CD4-positive, alpha-beta T cell treated with Interleukin-6 at 100 ng/mL for 8 hours (primary cell): ENCODE measurements around the gene AAMDC.

Experiments
- DNase-seq: peaks from one replicate; pipeline ENCODE4 v3.0.0-alpha.2; 2020; ENCODE audit warnings: mixed read lengths, low spot score

AAMDC gene

DNA sequence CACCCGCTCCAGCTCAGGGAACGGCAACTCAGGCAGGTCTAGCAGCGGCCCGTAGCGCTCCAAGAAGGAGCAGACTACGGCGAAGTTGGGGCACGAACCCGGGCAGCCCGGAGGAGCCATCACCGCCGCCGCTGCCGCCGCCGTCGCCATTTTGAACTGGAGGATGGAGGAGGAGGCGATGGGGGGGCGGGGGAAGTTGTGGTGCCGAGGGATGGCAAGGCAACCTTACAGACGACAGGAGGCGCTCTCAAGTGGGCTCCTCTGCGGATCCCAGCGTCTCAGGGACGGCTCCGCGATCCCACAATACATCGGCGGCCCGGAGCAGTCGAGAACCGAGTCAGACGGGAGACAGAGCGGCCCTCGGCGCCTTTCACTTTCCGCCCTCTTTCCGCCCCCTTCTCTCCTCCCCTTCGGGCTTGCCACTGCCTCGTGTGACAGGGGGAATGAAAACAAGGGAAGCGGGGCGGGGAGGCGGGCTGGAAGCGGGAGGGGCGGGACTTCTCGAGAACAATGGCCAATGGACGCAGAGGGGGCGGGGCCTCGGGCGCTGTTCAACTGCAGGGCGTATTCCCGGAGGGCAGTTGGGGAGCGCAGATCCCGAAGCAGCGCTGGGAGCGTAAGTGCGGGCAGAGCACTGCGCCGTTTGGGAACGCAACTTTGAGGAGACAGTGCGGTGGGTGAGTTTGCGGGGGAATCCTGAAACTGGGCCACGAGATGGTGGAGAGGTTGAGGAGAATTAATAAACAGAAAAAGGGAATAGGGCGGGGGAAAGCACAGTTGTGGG lies at the start of gene AAMDC, which contains the start of gene RSF1:
Gene AAMDC, plus strand, starts transcription at position 580 of the 784 bp plus-strand sequence. CDS start 21,353 bp downstream, outside the sequence.
Gene RSF1, minus strand, starts transcription at position 158 of the 784 bp plus-strand sequence. Its CDS starts 8 bp downstream, at position 150.
- peak; percentile 98 for DNase-seq

- no peak for DNase-seq
Measured at GRCh38 chr11:77775936-77776335, 45.0 kb upstream of the AAMDC start.

- DNase-seq, result no peak
Measured at GRCh38 chr11:77776455-77776854, 44.5 kb upstream of the AAMDC start.

- DNase-seq, result no peak
Measured at GRCh38 chr11:77778118-77778517, 42.8 kb upstream of the AAMDC start.

DNA sequence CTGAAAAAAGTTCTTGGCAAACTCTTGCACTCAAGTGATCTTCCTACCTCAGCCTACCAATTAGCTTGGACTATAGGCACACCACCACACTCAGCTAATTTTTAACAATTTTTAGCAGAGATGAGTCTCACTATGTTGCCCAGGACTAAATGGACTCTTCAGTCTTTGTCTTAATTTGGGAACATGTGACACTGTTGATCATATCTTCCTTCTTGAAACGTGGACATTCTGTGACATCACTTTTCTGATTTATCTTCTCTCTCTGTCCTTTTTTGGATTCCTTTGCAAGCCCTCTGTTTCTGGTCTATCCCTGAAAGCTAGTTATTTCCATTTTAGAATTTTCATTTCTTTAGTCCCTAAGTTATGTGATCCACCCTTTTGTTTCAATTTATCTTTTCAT lies 42.4 kb upstream of the AAMDC start:
- no peak for DNase-seq

GRCh38 chr11:77779935-77780334 lies 41.0 kb upstream of the AAMDC start:
- no peak for DNase-seq

- no peak for DNase-seq
Measured at GRCh38 chr11:77783025-77783424, 37.9 kb upstream of the AAMDC start.

GRCh38 chr11:77784572-77784971 lies 36.4 kb upstream of the AAMDC start:
- no peak for DNase-seq

GRCh38 chr11:77789061-77789730 lies 31.7 kb upstream of the AAMDC start:
- DNase-seq, result no peak

GRCh38 chr11:77789731-77790476 lies 31.0 kb upstream of the AAMDC start:
- no peak for DNase-seq

DNA sequence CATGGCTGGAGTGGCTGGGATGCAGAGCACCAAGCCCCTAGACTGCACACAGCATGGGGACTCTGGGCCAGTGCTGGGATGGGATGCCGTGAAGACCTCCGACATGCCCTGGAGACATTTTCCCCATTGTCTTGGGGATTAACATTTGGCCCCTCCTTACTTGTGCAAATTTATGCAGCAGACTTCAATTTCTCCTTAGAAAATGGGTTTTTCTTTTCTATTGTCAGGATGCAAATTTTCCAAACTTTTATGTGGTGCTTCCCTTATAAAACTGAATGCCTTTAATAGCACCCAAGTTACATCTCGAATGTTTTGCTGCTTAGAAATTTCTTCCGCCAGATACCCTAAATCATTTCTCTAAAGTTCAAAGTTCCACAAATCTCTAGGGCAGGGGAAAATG lies 29.6 kb upstream of the AAMDC start:
- DNase-seq, result no peak

- no peak for DNase-seq
Measured at GRCh38 chr11:77793972-77794371, 27.0 kb upstream of the AAMDC start.

- no peak for DNase-seq
Measured at GRCh38 chr11:77799338-77799737, 21.6 kb upstream of the AAMDC start.

DNA sequence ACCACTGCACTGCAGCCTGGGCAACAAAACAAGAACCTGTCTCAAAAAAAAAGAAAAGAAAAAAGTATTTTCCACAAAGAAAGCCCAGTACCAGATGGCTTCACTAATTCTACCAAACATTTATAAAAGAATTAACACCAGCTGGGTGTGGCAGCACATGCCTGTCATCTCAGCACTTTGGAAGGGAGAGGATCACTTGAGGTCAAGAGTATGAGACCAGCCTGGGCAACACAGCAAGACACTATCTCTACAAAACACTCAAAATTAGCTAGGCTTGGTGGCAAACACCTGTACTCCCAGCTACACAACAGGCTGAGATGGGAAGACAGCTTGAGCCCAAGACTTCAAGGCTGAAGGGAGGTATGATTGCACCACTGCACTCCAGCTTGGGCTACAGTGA lies 20.5 kb upstream of the AAMDC start:
- DNase-seq, result no peak

DNA sequence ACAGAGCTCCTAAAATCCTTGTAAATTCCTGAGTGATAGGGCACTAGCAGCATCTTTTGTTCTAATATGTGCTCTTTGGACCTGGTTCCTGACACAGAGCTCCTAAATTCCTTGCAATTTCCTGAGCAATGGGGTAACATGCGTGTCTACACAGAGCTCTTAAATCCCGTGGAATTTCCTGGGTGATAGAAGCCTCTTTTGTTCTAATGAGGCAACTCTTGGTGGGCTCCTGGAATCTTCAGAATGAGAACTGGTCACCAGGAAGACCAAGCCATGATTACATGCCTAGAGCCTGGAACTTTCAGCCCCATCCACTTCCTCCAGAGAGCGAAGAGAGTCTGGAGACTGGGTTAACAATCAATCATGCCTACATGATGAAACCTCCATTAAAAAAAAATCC lies 19.5 kb upstream of the AAMDC start:
- DNase-seq, result no peak

DNA sequence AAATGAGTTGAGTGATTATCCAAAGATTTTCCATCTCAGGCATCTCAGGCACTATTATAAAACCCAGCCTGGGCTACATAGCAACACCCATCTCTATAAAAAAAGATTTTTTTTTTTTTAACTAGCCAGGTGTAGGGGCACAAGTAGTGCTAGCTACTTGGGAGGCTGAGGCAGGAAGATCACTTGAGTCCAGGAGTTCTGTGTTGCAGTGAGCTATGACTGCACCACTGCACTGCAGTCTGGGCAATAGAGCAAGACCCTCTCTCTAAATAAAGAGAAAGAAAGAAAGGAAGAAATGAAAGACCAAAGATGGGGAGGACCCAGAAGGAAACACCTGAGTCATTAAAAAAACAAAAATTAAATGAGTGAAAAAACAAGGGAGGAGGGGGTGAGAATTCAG lies 14.5 kb upstream of the AAMDC start:
- DNase-seq, result no peak

DNA sequence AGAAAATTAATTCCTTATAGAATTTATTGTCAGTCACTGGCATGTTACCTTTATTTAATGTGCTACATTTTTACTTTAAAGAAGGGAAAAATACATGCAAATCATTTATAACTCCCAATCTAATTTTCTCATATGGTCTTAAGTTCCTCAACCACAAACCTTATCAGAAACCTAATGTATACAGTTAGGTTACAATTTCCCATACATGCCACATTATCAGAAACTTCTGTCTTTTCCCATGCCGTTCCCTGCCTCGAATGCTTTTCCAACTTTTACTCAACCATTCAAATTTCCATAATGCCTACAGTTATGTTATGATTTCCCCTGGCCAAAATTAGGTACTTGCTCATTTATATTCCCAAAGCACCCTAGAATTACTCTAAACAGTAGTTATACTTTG lies 14.0 kb upstream of the AAMDC start:
- no peak for DNase-seq

GRCh38 chr11:77813256-77813655 lies 7.7 kb upstream of the AAMDC start:
- no peak for DNase-seq

- DNase-seq, result no peak
Measured at GRCh38 chr11:77814848-77815247, 6.1 kb upstream of the AAMDC start.

GRCh38 chr11:77815459-77815858 lies 5.5 kb upstream of the AAMDC start:
- no peak for DNase-seq

- DNase-seq, result peak; percentile 87
Measured at GRCh38 chr11:77819411-77819920, 1.5 kb upstream of the AAMDC start.

DNA sequence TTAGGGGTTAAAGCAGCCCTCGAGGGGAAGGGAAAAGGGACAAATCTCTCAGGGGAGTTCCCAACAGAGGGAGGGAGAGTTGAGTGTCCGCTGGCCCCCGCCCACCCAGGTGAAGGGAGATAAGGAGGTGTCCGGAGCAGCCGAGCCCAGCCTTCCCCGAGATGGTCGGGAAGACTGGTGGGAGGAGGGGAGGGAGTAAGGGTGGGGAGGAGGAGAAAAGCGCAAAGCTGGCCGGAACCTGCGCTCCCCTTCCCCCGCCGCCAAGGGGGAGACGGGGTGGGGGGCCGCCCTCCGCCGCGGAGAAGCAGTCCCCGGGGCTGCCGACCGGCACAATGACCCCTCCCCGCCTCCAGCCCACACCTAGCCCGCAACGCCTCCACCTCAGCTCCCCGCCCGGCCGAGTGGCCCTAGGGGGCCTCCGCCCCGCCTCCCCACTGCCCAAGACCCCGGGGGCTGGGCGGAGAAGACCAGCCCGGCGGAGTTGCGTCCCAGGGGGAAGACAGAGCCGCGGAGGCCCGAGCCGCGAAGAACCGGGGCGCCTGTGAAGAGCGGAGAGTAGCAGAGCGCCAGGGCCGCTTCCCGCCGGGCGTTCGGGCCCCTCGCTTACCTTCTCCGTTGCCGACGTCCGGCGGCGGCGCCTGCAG lies 901 bp upstream of the AAMDC start:
- DNase-seq, result peak; percentile 15
